Measurements from ENCODE around the gene CCDC68.
"Not testable (repeated sequence)": the region's sequence is repeated elsewhere in the genome, so short reads cannot be mapped to it uniquely, and the experiment has no call there.

Gene CCDC68

GRCh38 chr18:54875063-54875462 is 84.2 kb downstream of the CCDC68 start:
- no peak for DNase-seq (ENCODE audit: low spot score)

GRCh38 chr18:54873884-54874255 is 85.4 kb downstream of the CCDC68 start:
- DNase-seq (ENCODE audit: low spot score): no peak

- no peak for DNase-seq (ENCODE audit: low spot score)
These were observed 86.6 kb downstream of the CCDC68 start for GRCh38 chr18:54872681-54873080.

GRCh38 chr18:54871231-54871630 is 88.0 kb downstream of the CCDC68 start:
- no peak for DNase-seq (ENCODE audit: low spot score)

- DNase-seq (ENCODE audit: low spot score): no peak
These were observed 92.1 kb downstream of the CCDC68 start for GRCh38 chr18:54867131-54867530.

- no peak for DNase-seq (ENCODE audit: low spot score)
These were observed 98.3 kb downstream of the CCDC68 start for GRCh38 chr18:54860941-54861340.

GRCh38 chr18:54859667-54860421 is 99.4 kb downstream of the CCDC68 start:
- no peak for DNase-seq (ENCODE audit: low spot score)

GRCh38 chr18:54857499-54857898 is 101.8 kb downstream of the CCDC68 start:
- no peak for DNase-seq (ENCODE audit: low spot score)

- DNase-seq (ENCODE audit: low spot score): no peak
These were observed 103.1 kb downstream of the CCDC68 start for GRCh38 chr18:54856105-54856646.

GRCh38 chr18:54855050-54855449 is 104.2 kb downstream of the CCDC68 start:
- not testable (repeated sequence) for DNase-seq (ENCODE audit: low spot score)

GRCh38 chr18:54852780-54853675 is 106.2 kb downstream of the CCDC68 start:
- no peak for DNase-seq (ENCODE audit: low spot score)

Data from GM03348 (cell line).